GM18867 (cell line): Measurements from ENCODE around the gene TFCP2.
"Not testable (repeated sequence)": the region's sequence is repeated elsewhere in the genome, so short reads cannot be mapped to it uniquely, and the experiment has no call there.

ENCODE experiments used
- ATAC-seq: cut with Tn5 transposase; IDR thresholded peaks from one replicate; pipeline ENCODE4 v1.9.1; 2021; ENCODE audit warnings: mild to moderate bottlenecking, moderate library complexity; ENCODE audit not compliant: unreplicated experiment

Gene TFCP2

GRCh38 chr12:51172515-51173431 lies at the start of gene TFCP2:
TSS of gene TFCP2 (minus strand) at chr12:51173135. CDS start at chr12:51172422, 713 bp downstream.
- peak; percentile 96 for ATAC-seq

- no peak for ATAC-seq
Measured at GRCh38 chr12:51222461-51222860, 49.5 kb upstream of the TFCP2 start.

- not testable (repeated sequence) for ATAC-seq
Measured at GRCh38 chr12:51219857-51220256, 46.9 kb upstream of the TFCP2 start.

- no peak for ATAC-seq
Measured at GRCh38 chr12:51219322-51219721, 46.4 kb upstream of the TFCP2 start.

GRCh38 chr12:51218607-51219161 lies 45.7 kb upstream of the TFCP2 start:
- ATAC-seq = no peak

GRCh38 chr12:51217968-51218606 lies 45.2 kb upstream of the TFCP2 start, which contains the start of gene POU6F1:
TSS of gene POU6F1 (minus strand) at chr12:51218062. CDS start at chr12:51206836, 11,226 bp downstream.
- ATAC-seq = peak; percentile 79

GRCh38 chr12:51217133-51217967 lies 44.4 kb upstream of the TFCP2 start:
- ATAC-seq = peak; percentile 52

GRCh38 chr12:51216642-51217041 lies 43.7 kb upstream of the TFCP2 start:
- ATAC-seq = no peak

- no peak for ATAC-seq
Measured at GRCh38 chr12:51214895-51215294, 42.0 kb upstream of the TFCP2 start.

- no peak for ATAC-seq
Measured at GRCh38 chr12:51210690-51211395, 37.9 kb upstream of the TFCP2 start.

- no peak for ATAC-seq
Measured at GRCh38 chr12:51209259-51209658, 36.3 kb upstream of the TFCP2 start.

- ATAC-seq = no peak
Measured at GRCh38 chr12:51208016-51208660, 35.2 kb upstream of the TFCP2 start.

- no peak for ATAC-seq
Measured at GRCh38 chr12:51205350-51205749, 32.4 kb upstream of the TFCP2 start.

GRCh38 chr12:51202718-51203117 lies 29.8 kb upstream of the TFCP2 start:
- ATAC-seq = no peak

GRCh38 chr12:51200806-51201205 lies 27.9 kb upstream of the TFCP2 start:
- no peak for ATAC-seq

GRCh38 chr12:51200156-51200555 lies 27.2 kb upstream of the TFCP2 start:
- no peak for ATAC-seq

GRCh38 chr12:51199366-51199945 lies 26.5 kb upstream of the TFCP2 start:
- ATAC-seq = no peak

- ATAC-seq = no peak
Measured at GRCh38 chr12:51198568-51199365, 25.8 kb upstream of the TFCP2 start.
